GM10847 (cell line): Measurements from ENCODE around the gene ARHGEF4.

ENCODE experiments used
- POLR2A ChIP-seq: IDR thresholded peaks from 2 replicates; pipeline ENCODE4 v1.6.1; 2011; ENCODE audit not compliant: insufficient read length; ENCODE audit errors: extremely low read depth

The ARHGEF4 gene

DNA sequence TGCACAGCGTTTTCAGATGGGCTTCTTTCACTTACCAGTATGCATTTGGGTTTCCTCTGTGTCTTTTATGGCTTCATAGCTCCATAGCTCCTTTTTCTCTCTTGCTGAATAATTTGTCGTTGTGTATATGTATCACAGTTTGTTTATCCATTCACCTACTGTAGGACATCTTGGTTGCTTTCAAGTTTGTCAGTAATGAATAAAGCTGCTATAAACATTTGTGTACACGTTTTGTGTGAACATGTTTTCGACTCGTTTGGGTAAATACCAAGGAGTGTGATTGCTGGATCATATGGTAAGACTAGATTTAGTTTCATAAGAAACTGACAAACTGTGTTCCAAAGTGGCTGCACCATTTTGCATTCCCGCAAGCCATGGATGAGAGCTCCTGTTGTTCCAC is 161.8 kb downstream of the ARHGEF4 start:
- TF ChIP-seq POLR2A: no peak

DNA sequence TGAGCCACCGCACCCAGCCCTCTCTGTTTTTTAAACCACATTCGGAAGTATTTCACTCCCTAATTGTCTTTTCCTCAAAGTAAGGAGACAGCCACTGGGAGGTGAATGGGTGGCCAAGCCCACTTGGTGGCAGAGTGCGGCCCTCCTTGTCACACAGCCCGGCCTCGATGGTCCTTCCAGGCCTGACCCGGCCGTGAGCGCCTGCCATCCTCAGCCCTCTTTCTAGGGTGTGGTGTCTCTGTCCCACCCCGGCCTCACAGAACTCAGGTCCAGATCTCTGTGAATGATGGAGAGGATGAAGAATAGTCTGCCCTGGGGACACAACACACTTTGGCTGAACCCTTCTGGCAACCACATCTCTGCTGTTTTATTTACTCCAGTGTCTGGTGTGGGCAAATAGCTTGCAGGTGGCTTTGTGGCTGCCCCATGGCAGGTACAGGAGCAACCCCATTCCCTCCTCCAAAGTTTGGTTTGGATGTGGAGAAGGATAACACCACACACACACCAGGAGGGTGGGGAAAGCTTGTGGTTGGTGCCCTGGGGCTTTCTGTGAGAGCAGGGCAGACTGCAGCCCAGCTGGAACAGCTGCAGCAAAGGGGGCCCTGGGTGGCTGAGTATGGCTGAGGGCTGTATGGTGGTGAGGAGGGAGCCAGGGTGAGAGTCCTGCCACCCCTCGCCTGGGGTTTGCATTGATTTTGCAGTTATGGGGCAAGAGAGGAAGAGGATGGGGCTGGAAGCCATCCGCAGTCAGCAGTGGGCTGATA is 167.9 kb downstream of the ARHGEF4 start:
- TF ChIP-seq POLR2A: no peak

- TF ChIP-seq POLR2A: no peak
Measured at GRCh38 chr2:131005216-131005935, 168.7 kb downstream of the ARHGEF4 start.

DNA sequence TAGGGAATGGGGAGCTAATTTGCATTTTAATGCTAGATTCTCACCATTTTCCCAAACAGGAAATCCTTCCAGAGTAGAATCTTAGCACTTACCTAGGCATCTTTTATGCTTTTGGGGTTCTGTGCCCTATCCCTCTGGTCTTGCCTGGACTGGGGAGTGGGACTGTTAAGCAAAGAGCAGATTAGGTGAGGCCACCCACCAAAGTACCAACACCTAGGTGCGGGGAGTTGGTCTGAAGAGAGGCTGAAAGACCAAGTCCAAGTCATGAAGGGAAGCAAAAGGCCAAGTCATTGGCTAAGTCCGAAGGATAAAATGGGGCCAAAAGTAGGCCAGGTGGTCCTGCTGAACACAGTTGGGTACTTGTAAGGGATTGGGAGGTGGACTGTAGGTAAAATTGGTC is 169.8 kb downstream of the ARHGEF4 start:
- no peak for TF ChIP-seq POLR2A

- no peak for TF ChIP-seq POLR2A
Measured at GRCh38 chr2:131008967-131009366, 172.3 kb downstream of the ARHGEF4 start.

- TF ChIP-seq POLR2A: no peak
Measured at GRCh38 chr2:131009713-131010475, 173.2 kb downstream of the ARHGEF4 start.

GRCh38 chr2:131010566-131010965 is 173.9 kb downstream of the ARHGEF4 start:
- no peak for TF ChIP-seq POLR2A

- no peak for TF ChIP-seq POLR2A
Measured at GRCh38 chr2:131011486-131011885, 174.8 kb downstream of the ARHGEF4 start.

DNA sequence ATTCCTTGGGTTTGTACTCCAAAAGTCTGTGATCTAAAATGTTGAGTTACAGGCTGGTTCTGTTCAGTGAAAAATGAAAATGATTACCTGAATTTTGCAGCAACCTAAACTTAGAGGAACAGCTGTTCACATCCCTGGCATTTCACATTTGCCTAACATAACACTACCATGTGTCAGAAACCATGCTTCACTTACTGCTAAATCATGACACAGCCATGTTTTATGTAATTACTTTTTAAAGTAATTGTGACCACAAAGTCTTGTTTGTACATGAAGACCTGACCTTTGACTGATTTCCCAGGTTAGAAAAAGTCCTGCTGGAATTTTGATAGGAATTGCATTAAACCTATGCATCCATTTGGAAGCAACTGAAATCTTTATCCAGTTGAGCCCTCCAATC is 177.4 kb downstream of the ARHGEF4 start:
- TF ChIP-seq POLR2A: no peak

DNA sequence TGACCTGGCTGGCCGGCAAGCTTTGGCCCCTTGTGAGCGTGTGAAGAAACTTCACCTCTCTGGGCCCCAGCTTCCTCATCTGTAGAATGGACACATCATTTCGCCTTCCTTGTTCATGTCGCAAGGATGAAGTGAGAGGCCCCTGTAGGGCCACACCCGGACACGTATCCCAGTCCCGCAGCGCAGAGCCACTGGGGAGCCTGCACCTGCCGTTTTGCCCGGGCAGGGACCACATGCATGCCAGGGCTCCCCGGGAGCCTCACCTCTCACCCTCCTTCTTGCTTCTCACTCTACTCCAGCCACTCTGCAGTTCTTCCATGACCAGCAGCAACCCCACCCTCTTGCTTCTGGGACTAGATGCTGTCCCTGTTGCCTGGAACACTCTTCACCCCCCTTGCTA is 179.1 kb downstream of the ARHGEF4 start:
- no peak for TF ChIP-seq POLR2A

DNA sequence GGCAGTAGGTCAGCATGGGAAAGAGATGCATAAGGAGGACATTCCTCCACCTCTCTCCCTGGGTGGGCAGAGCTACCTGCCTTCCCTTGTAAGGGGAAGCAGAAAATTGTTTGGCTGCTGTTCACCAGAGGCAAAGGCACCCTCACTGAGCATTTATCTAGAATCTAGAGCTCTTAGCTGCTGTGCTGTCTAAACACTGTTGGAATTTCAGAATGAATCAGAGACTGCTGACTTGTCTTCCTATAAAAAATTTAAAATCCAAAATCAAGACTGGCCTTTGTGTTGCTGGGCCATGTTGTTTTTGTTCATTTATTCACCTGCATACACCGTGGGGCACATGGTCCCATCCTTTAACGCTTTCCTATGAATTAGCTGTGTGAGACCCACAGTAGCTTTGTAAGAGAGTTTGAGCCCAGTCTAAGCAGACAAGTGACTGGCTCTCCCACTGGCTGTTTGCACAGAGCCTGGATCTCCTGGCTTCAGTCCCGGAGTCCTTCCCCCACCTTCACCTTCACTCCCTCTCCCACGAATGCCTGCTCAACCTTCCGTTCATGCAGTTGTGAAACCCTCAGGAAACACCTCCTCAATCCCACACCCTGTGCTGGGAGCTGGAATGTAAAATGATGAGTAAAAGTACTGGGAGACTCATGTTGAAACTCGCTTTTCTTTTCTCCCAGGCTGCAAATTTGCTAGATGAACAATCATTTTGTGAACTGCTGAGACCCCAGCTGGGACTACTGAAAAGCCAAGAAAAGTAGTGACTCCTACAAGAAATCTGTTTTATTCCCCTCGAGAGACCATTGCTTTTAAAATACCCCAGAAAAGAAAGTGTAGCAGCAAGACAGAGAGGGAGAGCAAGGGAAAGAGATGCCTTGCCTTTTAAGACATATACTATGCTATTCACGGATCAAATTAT is 180.4 kb downstream of the ARHGEF4 start:
- TF ChIP-seq POLR2A: no peak

GRCh38 chr2:131022731-131023130 is 186.0 kb downstream of the ARHGEF4 start:
- no peak for TF ChIP-seq POLR2A

- TF ChIP-seq POLR2A: no peak
Measured at GRCh38 chr2:131023758-131024157, 187.0 kb downstream of the ARHGEF4 start.

GRCh38 chr2:131026919-131027318 is 190.2 kb downstream of the ARHGEF4 start:
- TF ChIP-seq POLR2A: no peak
